ENCODE measurements around the gene RUNX3.

RUNX3 gene

GRCh38 chr1:24970926-24971875, 41.1 kb upstream of the RUNX3 start:
- no peak for DNase-seq (ENCODE audit: extremely low read depth, low read depth)
- TF ChIP-seq CTCF (IDR thresholded peaks at IDR 0.05; ENCODE audit: low read depth, low read length, missing control alignments), result no peak
- H3K4me3 ChIP-seq (replicated peaks; ENCODE audit: low read depth, low read length), result no peak overlapping the region

- DNase-seq (ENCODE audit: extremely low read depth, low read depth), result no peak
- H3K4me3 ChIP-seq (replicated peaks; ENCODE audit: low read depth, low read length), result no peak overlapping the region
- no peak for TF ChIP-seq CTCF (IDR thresholded peaks at IDR 0.05; ENCODE audit: low read depth, low read length, missing control alignments)
Observed at GRCh38 chr1:24970399-24970753, 40.3 kb upstream of the RUNX3 start.

DNA sequence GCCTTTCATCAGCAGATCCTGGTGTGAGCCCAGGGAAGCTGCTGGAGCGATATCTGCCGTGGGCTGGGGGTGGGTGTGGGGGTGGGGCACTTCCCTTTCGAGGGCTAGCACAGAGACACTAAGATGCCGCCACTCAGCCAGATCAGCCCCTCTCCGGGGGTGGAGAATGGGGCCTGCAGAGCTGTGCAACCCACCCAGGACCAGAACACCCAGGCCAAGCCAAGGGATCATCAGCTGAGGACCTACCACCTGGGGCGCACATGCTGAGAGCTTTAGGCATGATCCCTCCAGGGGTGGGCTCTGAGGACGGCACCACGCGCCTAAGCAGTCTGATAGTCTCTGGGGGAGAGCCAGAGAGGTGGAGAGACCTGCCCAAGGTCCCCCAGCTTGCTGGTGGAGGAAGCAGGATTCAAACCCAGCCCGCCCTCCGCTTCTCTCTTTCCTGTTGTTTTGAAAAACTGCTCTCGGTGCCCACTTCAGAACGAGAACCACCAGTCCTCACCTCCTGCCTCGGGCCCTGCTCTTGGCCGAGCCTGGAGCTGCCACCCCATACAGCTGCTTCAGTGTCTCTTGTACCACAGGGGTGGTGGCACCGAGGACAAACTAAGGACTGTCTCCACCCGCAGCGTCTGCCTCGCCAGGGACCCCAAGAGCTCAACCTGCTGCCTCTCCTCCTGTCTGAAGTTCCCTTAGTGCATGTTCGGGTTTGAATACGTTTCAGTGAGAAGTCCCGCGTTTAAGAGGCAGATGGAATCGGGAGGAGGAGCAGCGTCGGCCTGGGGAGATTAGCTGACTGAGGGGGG, 39.7 kb upstream of the RUNX3 start:
- DNase-seq (ENCODE audit: extremely low read depth, low read depth), result no peak
- H3K4me3 ChIP-seq (replicated peaks; ENCODE audit: low read depth, low read length), result no peak overlapping the region
- no peak for TF ChIP-seq CTCF (IDR thresholded peaks at IDR 0.05; ENCODE audit: low read depth, low read length, missing control alignments)

GRCh38 chr1:24968941-24969585, 39.0 kb upstream of the RUNX3 start:
- TF ChIP-seq CTCF (IDR thresholded peaks at IDR 0.05; ENCODE audit: low read depth, low read length, missing control alignments), result no peak
- no peak overlapping the region for H3K4me3 ChIP-seq (replicated peaks; ENCODE audit: low read depth, low read length)
- no peak for DNase-seq (ENCODE audit: extremely low read depth, low read depth)

GRCh38 chr1:24967962-24968361, 37.9 kb upstream of the RUNX3 start:
- DNase-seq (ENCODE audit: extremely low read depth, low read depth), result no peak
- TF ChIP-seq CTCF (IDR thresholded peaks at IDR 0.05; ENCODE audit: low read depth, low read length, missing control alignments), result no peak
- H3K4me3 ChIP-seq (replicated peaks; ENCODE audit: low read depth, low read length), result no peak overlapping the region

GRCh38 chr1:24967555-24967954, 37.5 kb upstream of the RUNX3 start:
- H3K4me3 ChIP-seq (replicated peaks; ENCODE audit: low read depth, low read length), result no peak overlapping the region
- DNase-seq (ENCODE audit: extremely low read depth, low read depth), result no peak
- TF ChIP-seq CTCF (IDR thresholded peaks at IDR 0.05; ENCODE audit: low read depth, low read length, missing control alignments), result no peak
